ENCODE data around the gene FNDC3B. TPM values are rescaled to one million over a fixed set of nuclear protein-coding genes. Genes with fewer than 3 reads are reported as not detected.

Gene FNDC3B
- total RNA-seq, 2 experiments from 2014 or later, result 10.6 to 12.0 TPM

DNA sequence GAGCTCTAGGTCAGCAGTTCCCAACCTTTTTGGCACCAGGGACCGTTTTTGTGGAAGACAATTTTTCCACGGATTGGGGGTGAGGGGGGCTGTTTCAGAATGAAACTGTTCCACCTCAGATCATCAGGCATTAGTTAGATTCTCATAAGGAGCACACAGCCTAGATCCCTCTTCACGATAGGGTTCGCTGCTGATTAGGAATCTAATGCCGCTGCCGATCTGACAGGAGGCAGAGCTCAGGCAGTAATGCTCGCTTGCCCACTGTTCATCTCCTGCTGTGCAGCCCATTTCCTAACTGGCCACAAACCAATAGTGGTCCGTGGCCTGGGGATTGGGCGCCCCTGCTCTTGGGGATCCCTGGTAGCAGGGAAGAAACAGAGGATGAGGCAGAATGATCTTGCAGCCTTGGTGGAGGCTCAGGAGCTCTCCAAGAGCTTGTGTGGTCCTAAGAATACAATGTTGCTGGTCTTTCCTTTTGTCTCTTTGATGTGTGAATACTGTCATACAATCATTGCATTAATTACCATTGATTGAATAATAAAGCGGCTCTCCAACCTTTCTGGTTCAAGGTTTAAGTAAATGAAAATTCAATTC is 183.2 kb downstream of the FNDC3B start:
- H3K4me3 Mint-ChIP-seq, result no peak overlapping the region
- peaks cover 6% of the 10 kb centered on the region for H3K4me1 Mint-ChIP-seq (ENCODE audit: low read depth)
- POLR2A ChIA-PET, result no interaction called here
- no peaks in the 10 kb centered on the region for H3K27me3 Mint-ChIP-seq
- no peaks in the 10 kb centered on the region for H3K9me3 Mint-ChIP-seq
- TF ChIP-seq, protein P1, sequence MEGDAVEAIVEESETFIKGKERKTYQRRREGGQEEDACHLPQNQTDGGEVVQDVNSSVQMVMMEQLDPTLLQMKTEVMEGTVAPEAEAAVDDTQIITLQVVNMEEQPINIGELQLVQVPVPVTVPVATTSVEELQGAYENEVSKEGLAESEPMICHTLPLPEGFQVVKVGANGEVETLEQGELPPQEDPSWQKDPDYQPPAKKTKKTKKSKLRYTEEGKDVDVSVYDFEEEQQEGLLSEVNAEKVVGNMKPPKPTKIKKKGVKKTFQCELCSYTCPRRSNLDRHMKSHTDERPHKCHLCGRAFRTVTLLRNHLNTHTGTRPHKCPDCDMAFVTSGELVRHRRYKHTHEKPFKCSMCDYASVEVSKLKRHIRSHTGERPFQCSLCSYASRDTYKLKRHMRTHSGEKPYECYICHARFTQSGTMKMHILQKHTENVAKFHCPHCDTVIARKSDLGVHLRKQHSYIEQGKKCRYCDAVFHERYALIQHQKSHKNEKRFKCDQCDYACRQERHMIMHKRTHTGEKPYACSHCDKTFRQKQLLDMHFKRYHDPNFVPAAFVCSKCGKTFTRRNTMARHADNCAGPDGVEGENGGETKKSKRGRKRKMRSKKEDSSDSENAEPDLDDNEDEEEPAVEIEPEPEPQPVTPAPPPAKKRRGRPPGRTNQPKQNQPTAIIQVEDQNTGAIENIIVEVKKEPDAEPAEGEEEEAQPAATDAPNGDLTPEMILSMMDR (IDR thresholded peaks at IDR 0.05), result no peak
- CTCF ChIA-PET, result no interaction called here
- no peak for DNase-seq
- no peak overlapping the region for H3K27ac Mint-ChIP-seq
- intact Hi-C loops (cut with micrococcal nuclease), result no loop called here
- no peak for ATAC-seq
- H3K36me3 Mint-ChIP-seq (ENCODE audit: low read depth), result no peaks in the 10 kb centered on the region

DNA sequence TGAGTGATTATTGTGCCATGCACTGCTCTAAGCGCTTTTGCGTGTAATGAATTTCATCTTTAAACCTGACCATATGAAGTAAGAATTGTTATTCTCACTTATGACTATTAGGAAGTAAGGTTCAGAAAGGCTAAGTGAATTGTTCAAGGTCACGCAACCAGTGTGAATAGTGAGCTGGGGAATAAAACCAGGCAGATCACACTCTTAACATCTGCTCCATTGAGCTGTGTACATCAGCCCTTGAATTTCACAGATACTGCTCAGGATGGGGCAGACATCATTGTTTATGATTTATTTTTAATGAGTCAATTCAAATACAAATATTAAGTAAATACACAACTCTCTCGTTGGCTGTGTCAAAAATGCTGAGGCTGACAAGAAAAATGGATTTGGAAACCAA is 184.5 kb downstream of the FNDC3B start:
- DNase-seq, result no peak
- TF ChIP-seq, protein P1 (IDR thresholded peaks at IDR 0.05), result no peak
- Mint-ChIP-seq H3K9me3 (no peaks in the 10 kb centered on the region), H3K27me3 (no peaks in the 10 kb centered on the region), H3K4me1 (ENCODE audit: low read depth) (no peaks in the 10 kb centered on the region), H3K27ac (no peak overlapping the region), H3K36me3 (ENCODE audit: low read depth) (peaks cover 7% of the 10 kb centered on the region), H3K4me3 (no peak overlapping the region)
- ChIA-PET POLR2A (no interaction called here), CTCF (no interaction called here)
- ATAC-seq, result no peak
- intact Hi-C loops (cut with micrococcal nuclease), result no loop called here

DNA sequence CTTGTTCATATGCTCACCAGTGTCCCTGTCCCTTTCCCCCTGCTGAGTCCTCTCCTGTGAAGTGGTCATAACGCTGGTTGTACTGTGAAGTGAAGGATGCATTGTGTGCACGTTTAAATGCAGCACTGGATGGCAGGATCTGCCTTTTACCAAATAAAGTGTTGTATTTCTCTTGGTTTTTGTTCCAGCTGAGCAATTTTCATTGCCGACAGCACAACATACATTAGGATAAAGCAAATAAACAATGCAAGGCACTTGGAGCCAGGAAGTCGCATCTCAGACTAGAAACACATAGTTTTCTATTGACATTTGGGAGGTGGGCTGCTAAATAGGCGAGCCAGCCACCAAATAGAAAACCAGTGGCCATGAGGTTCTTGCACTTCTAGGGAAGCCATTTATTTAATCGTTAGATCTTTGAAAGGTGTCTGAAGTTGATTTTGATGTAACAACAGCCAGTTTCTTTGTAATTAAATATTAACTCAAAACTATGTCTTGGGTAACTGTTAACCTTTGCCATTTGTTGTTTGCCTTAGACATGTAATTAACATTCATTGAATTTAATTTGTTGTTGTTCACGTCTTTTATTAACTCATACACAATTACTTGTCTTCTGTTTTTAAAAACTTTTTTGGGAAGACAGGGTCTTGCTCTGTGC is 185.3 kb downstream of the FNDC3B start:
- no peak for ATAC-seq
- ChIA-PET CTCF (no interaction called here), POLR2A (no interaction called here)
- Mint-ChIP-seq H3K4me1 (ENCODE audit: low read depth) (no peaks in the 10 kb centered on the region), H3K4me3 (no peak overlapping the region), H3K36me3 (ENCODE audit: low read depth) (peaks cover 7% of the 10 kb centered on the region), H3K27ac (no peak overlapping the region), H3K9me3 (no peaks in the 10 kb centered on the region), H3K27me3 (no peaks in the 10 kb centered on the region)
- no peak for DNase-seq
- TF ChIP-seq, protein P1 (IDR thresholded peaks at IDR 0.05), result no peak
- intact Hi-C loops (cut with micrococcal nuclease), result no loop called here

DNA sequence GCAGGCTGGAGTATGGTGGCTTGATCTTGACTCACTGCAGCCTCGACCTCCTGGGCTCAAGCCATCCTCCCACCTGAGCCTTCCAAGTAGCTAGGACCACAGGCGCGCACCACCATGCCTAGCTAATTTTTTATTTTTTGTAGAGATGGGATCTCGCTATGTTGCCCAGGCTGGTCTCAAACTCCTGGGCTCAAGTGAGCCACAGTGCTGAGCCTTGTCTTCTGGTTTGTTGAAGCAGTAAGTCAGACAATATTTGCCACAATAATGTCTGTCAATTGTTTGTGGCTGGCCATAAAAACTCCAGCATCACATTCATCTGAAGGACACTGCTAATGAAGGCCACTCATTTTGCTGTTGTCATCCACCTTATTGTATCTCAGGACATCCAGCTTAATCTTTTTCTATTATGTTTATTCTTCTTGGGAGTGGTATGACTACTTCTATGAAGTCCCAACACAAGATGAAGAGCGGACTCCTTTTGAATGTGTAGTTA is 185.9 kb downstream of the FNDC3B start:
- Mint-ChIP-seq H3K4me3 (no peak overlapping the region), H3K4me1 (ENCODE audit: low read depth) (no peaks in the 10 kb centered on the region), H3K27ac (no peak overlapping the region), H3K9me3 (no peaks in the 10 kb centered on the region), H3K27me3 (no peaks in the 10 kb centered on the region), H3K36me3 (ENCODE audit: low read depth) (peaks cover 9% of the 10 kb centered on the region)
- intact Hi-C loops (cut with micrococcal nuclease), result no loop called here
- ChIA-PET CTCF (no interaction called here), POLR2A (no interaction called here)
- ATAC-seq (no peak), DNase-seq (no peak)
- TF ChIP-seq, protein P1 (IDR thresholded peaks at IDR 0.05), result no peak

DNA sequence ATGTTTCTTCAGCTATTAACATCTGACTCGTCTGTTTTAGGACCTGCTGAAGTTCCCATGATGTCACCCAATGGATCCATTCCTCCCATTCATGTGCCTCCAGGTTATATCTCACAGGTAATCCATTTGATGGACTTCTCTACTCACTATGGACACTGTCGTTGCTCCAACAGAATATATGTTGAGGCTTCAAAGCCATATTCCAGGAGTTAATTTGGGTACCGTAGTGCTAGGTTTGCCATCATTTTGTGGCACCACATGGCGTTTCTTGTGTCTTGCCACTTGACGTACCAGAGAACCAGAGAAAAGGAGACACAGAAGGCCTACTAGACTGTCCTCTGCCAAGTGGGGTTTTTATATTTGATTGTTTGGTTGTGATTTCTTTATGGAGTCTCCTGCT is 187.5 kb downstream of the FNDC3B start:
- Mint-ChIP-seq H3K27ac (no peak overlapping the region), H3K9me3 (no peaks in the 10 kb centered on the region), H3K27me3 (no peaks in the 10 kb centered on the region), H3K36me3 (ENCODE audit: low read depth) (peaks cover 9% of the 10 kb centered on the region), H3K4me1 (ENCODE audit: low read depth) (no peaks in the 10 kb centered on the region), H3K4me3 (no peak overlapping the region)
- intact Hi-C loops (cut with micrococcal nuclease), result no loop called here
- DNase-seq, result no peak
- CTCF ChIA-PET, result interaction anchor here (1.4 kb wide), 1 partner anchor 10 kb away, joined by 3 read pairs; no protein-coding TSS in a partner anchor
- ATAC-seq, result no peak
- POLR2A ChIA-PET, result no interaction called here
- TF ChIP-seq, protein P1 (IDR thresholded peaks at IDR 0.05), result no peak

All from activated CD8-positive, alpha-beta T cell treated with anti-CD3 and anti-CD28 coated beads for 36 hours (primary cell).